GM12878 (cell line): Measurements from ENCODE around the gene C21orf91. TPM values are rescaled to one million over a fixed set of nuclear protein-coding genes. Genes with fewer than 3 reads are reported as not detected.

Experiments used
- BCL3 ChIP-seq: IDR thresholded peaks from 2 replicates; pipeline ENCODE4 v1.6.1; 2011; ENCODE audit warnings: borderline replicate concordance, low read depth, mild to moderate bottlenecking, moderate library complexity, low read length; ENCODE audit not compliant: insufficient read depth, poor library complexity, severe bottlenecking
- CBX5 ChIP-seq: sonication (generic); IDR thresholded peaks from 2 replicates; pipeline ENCODE4 v1.6.1; 2016; ENCODE audit warnings: low read depth, moderate library complexity, mild to moderate bottlenecking, inconsistent platforms
- IRF3 ChIP-seq: fragments of 450-650 bp; IDR thresholded peaks from 2 replicates; pipeline ENCODE4 v1.6.1; 2014; ENCODE audit warnings: mild to moderate bottlenecking
- RB1 ChIP-seq: fragments of 450-650 bp; formaldehyde crosslinking; IDR thresholded peaks from 2 replicates; pipeline ENCODE4 v1.6.1; 2017; ENCODE audit warnings: mild to moderate bottlenecking, borderline replicate concordance
- ZNF274 ChIP-seq: IDR thresholded peaks from one replicate; pipeline ENCODE4 v1.8.0; 2011; ENCODE audit not compliant: insufficient read length, insufficient read depth
- ZNF384 ChIP-seq: IDR thresholded peaks from 2 replicates; pipeline ENCODE4 v1.6.1; 2012; ENCODE audit warnings: low read depth, mild to moderate bottlenecking, low read length, improper control_type of control experiment, borderline replicate concordance
- polyA plus RNA-seq, 11 experiments: library from polyadenylated mRNA; depleted of rRNA in 4 of 11; unstranded in 6 of 11; stranded (reverse) in 5 of 11; fragments of >200 nt; fragmentation: Nextera tagmentation in 4 of 11; fragmentation: Illumina TruSeq in 1 of 11; extraction: Ambion mirVana in 4 of 11; extraction: Trizol in 1 of 11; gene quantifications; 1 replicate in 1 of 11; 2 replicates in 10 of 11; pipeline versions ENCODE4 v1.2.1 to v1.2.3, GENCODE V29; 2011 to 2016; ENCODE audit warnings: inconsistent platforms in 2 of 11, missing spikeins in 2 of 11, low read depth in 1 of 11
- total RNA-seq, 4 experiments: library from RNA; depleted of rRNA in 3 of 4; stranded (reverse); fragments of >200 nt in 3 of 4; fragmentation: Illumina TruSeq in 1 of 4; extraction: Trizol in 1 of 4; gene quantifications; 2 replicates each; pipeline versions ENCODE4 v1.2.1 to v1.2.3, GENCODE V29; 2013 to 2021
- TF ChIP-seq, protein P1 (sequence below): IDR thresholded peaks from 2 replicates; pipeline ENCODE4 v1.6.1; 2011; ENCODE audit warnings: borderline replicate concordance, low read depth, mild to moderate bottlenecking, moderate library complexity, mixed read lengths, low read length; ENCODE audit not compliant: insufficient read depth; ENCODE audit errors: extremely low read length

C21orf91 gene
- total and polyA plus RNA-seq, 10 of the 15 experiments (the other 5 are each of a cell fraction or from before 2014, with no cell fraction given), result 9.3 to 40.3 (median 29.8) TPM

DNA sequence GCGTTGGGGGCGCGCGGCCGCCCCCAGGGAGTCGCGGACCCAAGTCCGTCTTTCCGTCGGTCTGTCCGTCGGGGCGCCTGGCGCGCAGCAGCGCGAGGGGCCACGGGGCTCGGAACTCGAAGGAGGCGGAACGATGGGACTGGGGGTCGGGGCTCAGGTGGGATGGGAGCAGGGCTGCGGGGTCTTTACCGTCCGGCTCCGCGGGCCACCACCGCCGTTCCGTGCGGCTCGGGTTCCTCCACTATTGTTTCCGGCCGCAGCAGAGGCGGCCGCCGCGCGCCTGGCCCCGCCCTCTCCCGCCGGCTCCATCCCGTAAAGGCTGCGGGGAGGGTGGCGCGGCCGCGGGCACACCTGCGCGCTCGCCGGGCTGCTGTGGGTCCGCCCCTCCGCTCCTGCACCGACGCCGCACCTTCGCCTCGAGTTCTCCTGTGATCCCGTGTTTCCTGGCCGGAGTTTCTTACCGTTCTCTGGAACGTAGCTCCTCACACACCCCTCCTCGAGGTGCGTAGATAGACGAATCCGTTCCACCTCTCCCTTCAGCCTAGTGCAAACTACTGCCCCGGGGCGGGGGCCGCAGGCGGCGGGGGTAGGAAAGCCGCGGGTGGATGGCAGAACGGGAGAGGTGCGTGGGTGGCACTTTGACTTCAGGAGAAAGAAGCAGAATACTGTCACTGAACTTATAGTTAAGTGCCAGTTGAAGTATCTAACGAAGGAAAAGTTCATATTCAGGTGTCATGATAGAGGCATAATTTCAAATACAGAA is at the start of gene C21orf91 (continued):
- TF ChIP-seq ZNF384, result no peak
- TF ChIP-seq ZNF274, result no peak
- TF ChIP-seq BCL3, result peak; percentile 44
- no peak for TF ChIP-seq CBX5
- peak; percentile 97 for TF ChIP-seq RB1
- TF ChIP-seq, protein P1, sequence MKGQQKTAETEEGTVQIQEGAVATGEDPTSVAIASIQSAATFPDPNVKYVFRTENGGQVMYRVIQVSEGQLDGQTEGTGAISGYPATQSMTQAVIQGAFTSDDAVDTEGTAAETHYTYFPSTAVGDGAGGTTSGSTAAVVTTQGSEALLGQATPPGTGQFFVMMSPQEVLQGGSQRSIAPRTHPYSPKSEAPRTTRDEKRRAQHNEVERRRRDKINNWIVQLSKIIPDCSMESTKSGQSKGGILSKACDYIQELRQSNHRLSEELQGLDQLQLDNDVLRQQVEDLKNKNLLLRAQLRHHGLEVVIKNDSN, result no peak
- TF ChIP-seq IRF3, result no peak; the same call in 1 of the 2 replicates
- TF ChIP-seq, all 136 proteins: peak for 64
